ENCODE data around the gene TOMM34. TPM values are rescaled to one million over a fixed set of nuclear protein-coding genes. Genes with fewer than 3 reads are reported as not detected.

The TOMM34 gene
- total and polyA plus RNA-seq, 2 experiments from 2014 or later = 27.4 to 38.7 TPM

DNA sequence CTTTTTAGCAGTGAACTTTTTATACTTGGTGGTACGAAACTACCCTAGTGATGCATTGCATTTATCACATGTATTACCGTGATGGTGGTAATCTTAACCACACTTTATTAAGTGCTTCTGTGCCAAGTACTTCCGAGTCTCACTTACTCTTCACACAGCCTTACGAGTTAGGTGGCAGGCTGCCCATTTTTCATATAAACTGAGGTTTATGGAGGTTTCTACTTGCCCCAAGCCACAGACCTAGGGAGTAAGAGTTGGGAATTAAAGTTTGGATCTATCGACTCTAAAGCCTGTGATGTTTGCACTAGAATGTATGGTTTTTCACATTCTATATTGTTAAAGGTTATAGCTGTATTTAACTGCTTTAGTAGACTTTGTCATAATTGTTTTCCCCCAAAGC is 55.8 kb downstream of the TOMM34 start:
- Histone ChIP-seq H4K20me1 (replicated peaks; ENCODE audit: insufficient read depth) (peaks cover 47% of the 10 kb centered on the region), H3K4me2 (no peak overlapping the region)

More for the DNA sequence above, 55.8 kb downstream of the TOMM34 start:
- H3K36me3 ChIP-seq (ENCODE audit: insufficient read depth) = peaks cover 55% of the 10 kb centered on the region
- H3F3A ChIP-seq (replicated peaks; ENCODE audit: low read depth) = peaks cover 12% of the 10 kb centered on the region
- H3K4me3 Mint-ChIP-seq = no peak overlapping the region
- no peak overlapping the region for H2AFZ ChIP-seq
- no peak for TF ChIP-seq JUNB (IDR thresholded peaks at IDR 0.05; ENCODE audit: unreplicated experiment)
- no peak for TF ChIP-seq EZH2 (IDR thresholded peaks at IDR 0.05; ENCODE audit: low read depth, unreplicated experiment)
- TF ChIP-seq POLR2AphosphoS5 (IDR thresholded peaks at IDR 0.05; ENCODE audit: low read depth) = no peak
- TF ChIP-seq, protein P1, sequence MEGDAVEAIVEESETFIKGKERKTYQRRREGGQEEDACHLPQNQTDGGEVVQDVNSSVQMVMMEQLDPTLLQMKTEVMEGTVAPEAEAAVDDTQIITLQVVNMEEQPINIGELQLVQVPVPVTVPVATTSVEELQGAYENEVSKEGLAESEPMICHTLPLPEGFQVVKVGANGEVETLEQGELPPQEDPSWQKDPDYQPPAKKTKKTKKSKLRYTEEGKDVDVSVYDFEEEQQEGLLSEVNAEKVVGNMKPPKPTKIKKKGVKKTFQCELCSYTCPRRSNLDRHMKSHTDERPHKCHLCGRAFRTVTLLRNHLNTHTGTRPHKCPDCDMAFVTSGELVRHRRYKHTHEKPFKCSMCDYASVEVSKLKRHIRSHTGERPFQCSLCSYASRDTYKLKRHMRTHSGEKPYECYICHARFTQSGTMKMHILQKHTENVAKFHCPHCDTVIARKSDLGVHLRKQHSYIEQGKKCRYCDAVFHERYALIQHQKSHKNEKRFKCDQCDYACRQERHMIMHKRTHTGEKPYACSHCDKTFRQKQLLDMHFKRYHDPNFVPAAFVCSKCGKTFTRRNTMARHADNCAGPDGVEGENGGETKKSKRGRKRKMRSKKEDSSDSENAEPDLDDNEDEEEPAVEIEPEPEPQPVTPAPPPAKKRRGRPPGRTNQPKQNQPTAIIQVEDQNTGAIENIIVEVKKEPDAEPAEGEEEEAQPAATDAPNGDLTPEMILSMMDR (conservative IDR thresholded peaks at IDR 0.05; ENCODE audit: low read depth in 2 of 2) = no peak
- TF ChIP-seq CREB1 (CRISPR knock-in tag; IDR thresholded peaks at IDR 0.05; ENCODE audit: low read depth) = no peak
- no peak for TF ChIP-seq ZNF114 (CRISPR knock-in tag; IDR thresholded peaks at IDR 0.05)
- TF ChIP-seq, protein P2, sequence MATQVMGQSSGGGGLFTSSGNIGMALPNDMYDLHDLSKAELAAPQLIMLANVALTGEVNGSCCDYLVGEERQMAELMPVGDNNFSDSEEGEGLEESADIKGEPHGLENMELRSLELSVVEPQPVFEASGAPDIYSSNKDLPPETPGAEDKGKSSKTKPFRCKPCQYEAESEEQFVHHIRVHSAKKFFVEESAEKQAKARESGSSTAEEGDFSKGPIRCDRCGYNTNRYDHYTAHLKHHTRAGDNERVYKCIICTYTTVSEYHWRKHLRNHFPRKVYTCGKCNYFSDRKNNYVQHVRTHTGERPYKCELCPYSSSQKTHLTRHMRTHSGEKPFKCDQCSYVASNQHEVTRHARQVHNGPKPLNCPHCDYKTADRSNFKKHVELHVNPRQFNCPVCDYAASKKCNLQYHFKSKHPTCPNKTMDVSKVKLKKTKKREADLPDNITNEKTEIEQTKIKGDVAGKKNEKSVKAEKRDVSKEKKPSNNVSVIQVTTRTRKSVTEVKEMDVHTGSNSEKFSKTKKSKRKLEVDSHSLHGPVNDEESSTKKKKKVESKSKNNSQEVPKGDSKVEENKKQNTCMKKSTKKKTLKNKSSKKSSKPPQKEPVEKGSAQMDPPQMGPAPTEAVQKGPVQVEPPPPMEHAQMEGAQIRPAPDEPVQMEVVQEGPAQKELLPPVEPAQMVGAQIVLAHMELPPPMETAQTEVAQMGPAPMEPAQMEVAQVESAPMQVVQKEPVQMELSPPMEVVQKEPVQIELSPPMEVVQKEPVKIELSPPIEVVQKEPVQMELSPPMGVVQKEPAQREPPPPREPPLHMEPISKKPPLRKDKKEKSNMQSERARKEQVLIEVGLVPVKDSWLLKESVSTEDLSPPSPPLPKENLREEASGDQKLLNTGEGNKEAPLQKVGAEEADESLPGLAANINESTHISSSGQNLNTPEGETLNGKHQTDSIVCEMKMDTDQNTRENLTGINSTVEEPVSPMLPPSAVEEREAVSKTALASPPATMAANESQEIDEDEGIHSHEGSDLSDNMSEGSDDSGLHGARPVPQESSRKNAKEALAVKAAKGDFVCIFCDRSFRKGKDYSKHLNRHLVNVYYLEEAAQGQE (IDR thresholded peaks at IDR 0.05; ENCODE audit: unreplicated experiment) = no peak
- no peak for TF ChIP-seq NANOG (IDR thresholded peaks at IDR 0.05; ENCODE audit: borderline replicate concordance)
- no peak for TF ChIP-seq EZH2phosphoT487 (IDR thresholded peaks at IDR 0.05; ENCODE audit: unreplicated experiment)
- TF ChIP-seq, protein P3, sequence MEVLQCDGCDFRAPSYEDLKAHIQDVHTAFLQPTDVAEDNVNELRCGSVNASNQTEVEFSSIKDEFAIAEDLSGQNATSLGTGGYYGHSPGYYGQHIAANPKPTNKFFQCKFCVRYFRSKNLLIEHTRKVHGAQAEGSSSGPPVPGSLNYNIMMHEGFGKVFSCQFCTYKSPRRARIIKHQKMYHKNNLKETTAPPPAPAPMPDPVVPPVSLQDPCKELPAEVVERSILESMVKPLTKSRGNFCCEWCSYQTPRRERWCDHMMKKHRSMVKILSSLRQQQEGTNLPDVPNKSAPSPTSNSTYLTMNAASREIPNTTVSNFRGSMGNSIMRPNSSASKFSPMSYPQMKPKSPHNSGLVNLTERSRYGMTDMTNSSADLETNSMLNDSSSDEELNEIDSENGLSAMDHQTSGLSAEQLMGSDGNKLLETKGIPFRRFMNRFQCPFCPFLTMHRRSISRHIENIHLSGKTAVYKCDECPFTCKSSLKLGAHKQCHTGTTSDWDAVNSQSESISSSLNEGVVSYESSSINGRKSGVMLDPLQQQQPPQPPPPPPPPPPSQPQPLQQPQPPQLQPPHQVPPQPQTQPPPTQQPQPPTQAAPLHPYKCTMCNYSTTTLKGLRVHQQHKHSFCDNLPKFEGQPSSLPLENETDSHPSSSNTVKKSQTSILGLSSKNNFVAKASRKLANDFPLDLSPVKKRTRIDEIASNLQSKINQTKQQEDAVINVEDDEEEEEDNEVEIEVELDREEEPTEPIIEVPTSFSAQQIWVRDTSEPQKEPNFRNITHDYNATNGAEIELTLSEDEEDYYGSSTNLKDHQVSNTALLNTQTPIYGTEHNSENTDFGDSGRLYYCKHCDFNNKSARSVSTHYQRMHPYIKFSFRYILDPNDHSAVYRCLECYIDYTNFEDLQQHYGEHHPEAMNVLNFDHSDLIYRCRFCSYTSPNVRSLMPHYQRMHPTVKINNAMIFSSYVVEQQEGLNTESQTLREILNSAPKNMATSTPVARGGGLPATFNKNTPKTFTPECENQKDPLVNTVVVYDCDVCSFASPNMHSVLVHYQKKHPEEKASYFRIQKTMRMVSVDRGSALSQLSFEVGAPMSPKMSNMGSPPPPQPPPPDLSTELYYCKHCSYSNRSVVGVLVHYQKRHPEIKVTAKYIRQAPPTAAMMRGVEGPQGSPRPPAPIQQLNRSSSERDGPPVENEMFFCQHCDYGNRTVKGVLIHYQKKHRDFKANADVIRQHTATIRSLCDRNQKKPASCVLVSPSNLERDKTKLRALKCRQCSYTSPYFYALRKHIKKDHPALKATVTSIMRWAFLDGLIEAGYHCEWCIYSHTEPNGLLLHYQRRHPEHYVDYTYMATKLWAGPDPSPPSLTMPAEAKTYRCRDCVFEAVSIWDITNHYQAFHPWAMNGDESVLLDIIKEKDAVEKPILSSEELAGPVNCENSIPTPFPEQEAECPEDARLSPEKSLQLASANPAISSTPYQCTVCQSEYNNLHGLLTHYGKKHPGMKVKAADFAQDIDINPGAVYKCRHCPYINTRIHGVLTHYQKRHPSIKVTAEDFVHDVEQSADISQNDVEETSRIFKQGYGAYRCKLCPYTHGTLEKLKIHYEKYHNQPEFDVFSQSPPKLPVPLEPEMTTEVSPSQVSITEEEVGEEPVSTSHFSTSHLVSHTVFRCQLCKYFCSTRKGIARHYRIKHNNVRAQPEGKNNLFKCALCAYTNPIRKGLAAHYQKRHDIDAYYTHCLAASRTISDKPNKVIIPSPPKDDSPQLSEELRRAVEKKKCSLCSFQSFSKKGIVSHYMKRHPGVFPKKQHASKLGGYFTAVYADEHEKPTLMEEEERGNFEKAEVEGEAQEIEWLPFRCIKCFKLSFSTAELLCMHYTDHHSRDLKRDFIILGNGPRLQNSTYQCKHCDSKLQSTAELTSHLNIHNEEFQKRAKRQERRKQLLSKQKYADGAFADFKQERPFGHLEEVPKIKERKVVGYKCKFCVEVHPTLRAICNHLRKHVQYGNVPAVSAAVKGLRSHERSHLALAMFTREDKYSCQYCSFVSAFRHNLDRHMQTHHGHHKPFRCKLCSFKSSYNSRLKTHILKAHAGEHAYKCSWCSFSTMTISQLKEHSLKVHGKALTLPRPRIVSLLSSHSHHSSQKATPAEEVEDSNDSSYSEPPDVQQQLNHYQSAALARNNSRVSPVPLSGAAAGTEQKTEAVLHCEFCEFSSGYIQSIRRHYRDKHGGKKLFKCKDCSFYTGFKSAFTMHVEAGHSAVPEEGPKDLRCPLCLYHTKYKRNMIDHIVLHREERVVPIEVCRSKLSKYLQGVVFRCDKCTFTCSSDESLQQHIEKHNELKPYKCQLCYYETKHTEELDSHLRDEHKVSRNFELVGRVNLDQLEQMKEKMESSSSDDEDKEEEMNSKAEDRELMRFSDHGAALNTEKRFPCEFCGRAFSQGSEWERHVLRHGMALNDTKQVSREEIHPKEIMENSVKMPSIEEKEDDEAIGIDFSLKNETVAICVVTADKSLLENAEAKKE (CRISPR knock-in tag; IDR thresholded peaks at IDR 0.05) = no peak
- TF ChIP-seq ZNF331 (CRISPR knock-in tag; IDR thresholded peaks at IDR 0.05; ENCODE audit: low read depth) = no peak
- peaks cover 9% of the 10 kb centered on the region for H3K4me1 ChIP-seq (ENCODE audit: insufficient read depth)
- DNase-seq (ENCODE audit: low spot score) = no peak
- peaks cover 15% of the 10 kb centered on the region; the same call in 2 of the 3 replicates for H3K4me1 Mint-ChIP-seq
- H3K4me3 ChIP-seq = no peak overlapping the region
- H3K27me3 Mint-ChIP-seq (ENCODE audit: insufficient read depth, low read depth, poor library complexity) = no peaks in the 10 kb centered on the region
- no peaks in the 10 kb centered on the region for H3K27me3 ChIP-seq (ENCODE audit: insufficient read depth)
- no peaks in the 10 kb centered on the region for H3K9me3 Mint-ChIP-seq
- ATAC-seq = no peak
- H3K9me2 ChIP-seq (ENCODE audit: insufficient read depth) = no peaks in the 10 kb centered on the region
- H3K27ac ChIP-seq (ENCODE audit: low read depth) = no peak overlapping the region
- no peak overlapping the region for H3K27ac Mint-ChIP-seq
- peaks cover 41% of the 10 kb centered on the region for H3K79me2 ChIP-seq (replicated peaks; ENCODE audit: insufficient read depth)
- peaks cover 78% of the 10 kb centered on the region for H3K36me3 Mint-ChIP-seq (ENCODE audit: low read depth)

All from GM23338 (cell line).